ELR (cell line): ENCODE data around the gene PBX3.
A peak's percentile ranks its signal among the peaks of the same experiment; 100 is the strongest.

Source experiments
- DNase-seq: peaks from one replicate; pipeline ENCODE4 v3.0.0-alpha.2; 2015; ENCODE audit warnings: low read depth

The PBX3 gene

DNA sequence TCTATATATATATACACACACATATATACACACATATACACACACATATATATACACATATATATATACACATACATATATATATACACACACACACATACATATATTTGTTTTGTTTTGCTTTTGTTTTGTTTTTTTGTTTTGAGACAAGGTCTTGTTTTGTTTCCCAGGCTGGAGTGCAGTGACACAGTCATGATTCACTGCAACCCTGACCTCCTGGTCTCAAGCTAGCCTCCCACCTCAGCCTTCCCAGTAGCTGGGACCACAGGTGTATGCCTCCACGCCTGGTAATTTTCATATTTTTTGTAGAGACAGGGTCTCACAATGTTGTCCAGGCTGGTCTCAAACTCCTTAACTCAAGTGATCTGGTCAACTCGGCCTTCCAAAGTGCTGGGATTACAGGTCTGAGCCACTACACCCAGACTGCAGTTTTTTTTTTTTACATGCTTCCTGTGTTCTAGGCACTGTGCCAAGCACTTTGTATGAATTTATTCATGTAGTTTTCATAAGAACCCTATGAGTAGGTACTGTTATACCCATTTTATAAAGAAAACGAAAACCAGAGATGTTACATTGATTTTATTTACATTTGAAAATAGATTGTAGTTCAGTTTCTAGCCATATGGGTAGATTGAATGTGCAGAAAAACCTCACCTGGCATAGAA lies 120.7 kb downstream of the PBX3 start:
- DNase-seq, result peak; percentile 50

DNA sequence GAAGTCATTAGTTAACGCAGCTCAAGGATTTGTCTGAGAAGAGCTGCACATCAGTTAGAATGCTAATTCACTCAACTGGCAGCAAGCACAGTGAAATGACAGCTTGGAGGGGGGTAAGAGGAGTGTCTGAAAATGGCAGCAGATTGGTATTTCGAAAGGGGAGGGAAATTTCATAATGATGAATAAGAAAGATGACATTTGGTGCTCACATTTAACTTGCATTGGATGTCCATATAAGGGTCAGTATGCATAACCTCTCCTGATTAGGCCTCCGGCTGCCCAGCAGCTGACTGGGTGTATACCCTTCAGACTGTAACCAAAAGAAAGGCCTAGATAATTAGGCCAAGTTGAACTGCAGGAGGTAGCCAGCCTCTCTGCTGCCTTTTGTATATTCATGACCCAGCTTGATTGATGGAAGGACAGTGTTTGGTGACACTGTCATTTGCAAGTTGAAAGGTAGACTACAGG lies 131.0 kb downstream of the PBX3 start:
- peak; percentile 24 for DNase-seq

GRCh38 chr9:125881042-125881441 lies 133.9 kb downstream of the PBX3 start:
- DNase-seq, result no peak

DNA sequence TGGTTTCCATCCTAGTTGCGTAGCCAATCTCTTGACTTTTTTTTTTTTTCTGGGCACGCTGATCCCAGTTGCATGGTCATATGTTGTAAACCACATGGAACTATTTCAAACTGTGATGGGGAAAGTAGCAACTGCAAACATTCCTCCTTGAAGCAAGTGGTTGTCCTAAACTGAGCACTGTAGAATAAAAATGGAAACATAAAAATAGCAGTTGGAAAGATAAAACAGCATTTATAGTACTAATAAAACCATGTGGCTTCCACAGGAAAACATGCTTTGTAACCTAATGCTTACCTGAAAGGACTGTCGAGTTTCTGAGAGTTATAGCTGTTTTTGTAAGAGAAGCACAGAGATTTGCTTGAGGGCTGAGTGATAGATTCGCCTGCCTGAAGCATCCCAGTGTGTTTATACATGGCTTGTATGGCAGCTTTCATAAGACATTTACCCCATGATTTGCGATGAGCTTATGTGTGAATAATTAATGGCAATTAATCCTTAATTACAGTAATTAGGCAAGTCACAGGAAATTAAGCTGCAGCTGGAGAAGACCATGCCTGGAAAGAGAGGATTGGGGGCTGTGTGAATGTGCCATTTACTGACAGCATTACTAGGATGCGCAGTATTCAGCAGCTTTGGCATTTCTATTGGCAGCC lies 136.5 kb downstream of the PBX3 start:
- DNase-seq, result no peak

GRCh38 chr9:125884218-125884595 lies 137.0 kb downstream of the PBX3 start:
- no peak for DNase-seq

- DNase-seq, result no peak
These were observed 138.3 kb downstream of the PBX3 start for GRCh38 chr9:125885405-125886034.

GRCh38 chr9:125886365-125886764 lies 139.2 kb downstream of the PBX3 start:
- DNase-seq, result no peak

- peak; percentile 43 for DNase-seq
These were observed 140.0 kb downstream of the PBX3 start for GRCh38 chr9:125887172-125887571.

- peak; percentile 58 for DNase-seq
These were observed 141.0 kb downstream of the PBX3 start for GRCh38 chr9:125888211-125888610.

DNA sequence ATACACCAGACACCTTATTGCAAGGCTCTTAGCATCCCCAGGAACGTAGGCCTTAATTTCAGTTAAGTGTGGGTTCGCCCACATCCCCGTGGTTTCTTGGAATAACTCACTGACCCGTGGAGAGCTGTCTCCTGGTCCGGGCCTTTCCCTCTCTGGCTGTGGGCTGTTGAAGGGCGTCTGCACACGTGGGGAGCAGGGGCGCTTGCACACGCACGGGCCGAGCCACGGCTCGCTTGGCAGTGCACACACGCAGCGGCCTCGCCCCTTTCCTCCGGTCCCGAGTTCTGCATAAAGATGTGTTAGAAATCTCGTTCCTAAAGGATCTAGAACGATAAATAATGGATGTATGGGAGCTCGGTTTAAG lies 141.9 kb downstream of the PBX3 start:
- peak; percentile 33 for DNase-seq

DNA sequence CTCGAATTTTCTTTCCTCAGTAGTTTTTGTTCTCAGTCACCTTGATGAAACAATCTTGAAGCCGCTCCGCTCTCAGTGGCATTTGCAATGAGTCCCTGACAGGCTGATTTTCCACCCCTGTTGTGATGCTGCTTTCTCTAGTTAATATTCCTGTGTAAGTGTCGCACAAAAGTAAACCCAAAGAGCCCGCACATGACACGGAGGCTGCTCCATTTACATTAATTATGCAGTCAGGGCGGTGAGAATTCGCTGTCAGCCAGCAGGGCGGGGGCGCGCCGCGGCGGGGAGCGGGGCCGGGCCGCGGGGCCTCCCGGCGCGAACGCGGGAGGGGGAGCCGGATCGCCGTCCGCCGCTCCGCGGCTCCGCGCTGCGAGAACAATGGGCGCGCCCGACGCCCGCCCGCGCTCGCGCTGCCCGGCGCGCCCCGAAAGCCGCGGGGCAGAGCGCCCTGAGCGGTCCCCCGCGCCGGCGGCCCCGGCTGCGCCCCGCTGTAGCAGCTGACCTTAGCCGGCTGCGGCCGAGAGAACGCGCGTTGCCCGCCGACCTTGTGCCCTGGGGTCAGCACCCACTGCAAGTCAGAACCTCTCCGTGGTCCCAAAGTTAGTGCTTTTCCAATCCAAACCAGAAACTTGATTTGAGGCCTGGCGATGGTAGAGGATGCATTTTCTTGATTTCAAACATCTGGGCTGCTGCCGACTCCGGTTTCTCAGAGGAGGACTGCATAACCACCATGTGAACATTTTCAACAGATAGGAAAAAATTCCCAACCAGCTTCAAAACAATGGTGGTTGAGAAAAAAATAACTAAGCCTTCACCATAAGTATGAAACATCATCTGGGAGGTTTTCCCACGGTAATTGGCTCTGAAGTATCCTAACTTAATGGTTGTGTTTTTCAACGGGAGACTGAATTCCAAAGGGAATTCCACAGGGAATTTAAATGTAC lies 142.6 kb downstream of the PBX3 start:
- peak; percentile 53 for DNase-seq

GRCh38 chr9:125890826-125891225 lies 143.7 kb downstream of the PBX3 start:
- DNase-seq, result no peak

DNA sequence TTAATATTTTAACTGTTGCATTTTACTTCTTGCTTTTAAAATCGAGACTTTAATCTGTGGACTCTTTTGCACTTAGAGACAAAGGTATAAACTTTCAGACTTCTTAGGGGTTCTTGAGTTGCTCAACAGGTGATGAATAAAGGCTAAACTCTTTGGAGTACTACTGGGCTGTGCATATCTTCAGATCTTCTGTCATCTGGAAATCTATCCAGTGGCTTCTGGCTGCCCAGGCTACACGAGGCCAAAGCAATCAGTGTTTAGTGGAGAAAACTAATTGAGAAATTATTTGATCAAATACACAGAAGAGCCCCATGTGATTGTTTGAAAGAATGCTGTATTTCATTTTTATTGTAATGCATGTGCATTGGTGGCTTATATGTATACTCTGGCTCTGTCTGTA lies 146.1 kb downstream of the PBX3 start:
- no peak for DNase-seq

- DNase-seq, result no peak
These were observed 147.4 kb downstream of the PBX3 start for GRCh38 chr9:125894566-125894965.

- no peak for DNase-seq
These were observed 149.2 kb downstream of the PBX3 start for GRCh38 chr9:125896404-125896803.

- no peak for DNase-seq
These were observed 149.8 kb downstream of the PBX3 start for GRCh38 chr9:125896964-125897363.

- DNase-seq, result no peak
These were observed 150.3 kb downstream of the PBX3 start for GRCh38 chr9:125897481-125897880.

GRCh38 chr9:125902214-125902613 lies 155.0 kb downstream of the PBX3 start:
- DNase-seq, result peak; percentile 48

DNA sequence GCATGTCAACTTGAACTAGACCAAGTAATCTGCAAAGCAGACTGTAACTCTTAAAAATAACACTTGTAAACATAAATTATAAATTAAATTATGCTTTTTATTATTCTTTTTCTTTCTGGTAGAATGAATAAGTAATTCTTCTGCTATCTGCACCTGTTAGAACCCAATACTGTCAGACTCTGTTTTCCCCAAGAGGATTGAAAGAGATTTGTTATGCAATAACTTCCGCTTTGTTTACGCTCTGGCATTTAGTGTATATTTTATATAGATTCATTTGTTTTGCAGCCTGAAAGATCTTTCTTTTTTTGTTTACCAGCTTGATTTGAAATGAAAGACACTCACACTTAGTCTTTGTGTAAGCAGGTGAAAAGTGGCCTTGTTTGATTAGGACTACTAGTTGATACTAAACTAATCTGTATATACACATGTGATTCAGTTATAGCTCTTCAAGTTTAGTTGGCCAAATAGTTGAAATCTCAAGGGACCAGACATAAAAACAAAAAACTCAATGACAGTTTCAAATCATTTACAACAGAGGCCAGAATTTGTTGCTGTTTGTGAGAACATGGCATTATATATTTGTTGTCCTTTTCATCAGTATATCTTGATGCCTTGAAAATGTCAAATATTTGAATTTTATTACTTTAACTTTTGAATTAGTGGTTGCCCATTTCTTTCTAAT lies 155.8 kb downstream of the PBX3 start:
- DNase-seq, result no peak

DNA sequence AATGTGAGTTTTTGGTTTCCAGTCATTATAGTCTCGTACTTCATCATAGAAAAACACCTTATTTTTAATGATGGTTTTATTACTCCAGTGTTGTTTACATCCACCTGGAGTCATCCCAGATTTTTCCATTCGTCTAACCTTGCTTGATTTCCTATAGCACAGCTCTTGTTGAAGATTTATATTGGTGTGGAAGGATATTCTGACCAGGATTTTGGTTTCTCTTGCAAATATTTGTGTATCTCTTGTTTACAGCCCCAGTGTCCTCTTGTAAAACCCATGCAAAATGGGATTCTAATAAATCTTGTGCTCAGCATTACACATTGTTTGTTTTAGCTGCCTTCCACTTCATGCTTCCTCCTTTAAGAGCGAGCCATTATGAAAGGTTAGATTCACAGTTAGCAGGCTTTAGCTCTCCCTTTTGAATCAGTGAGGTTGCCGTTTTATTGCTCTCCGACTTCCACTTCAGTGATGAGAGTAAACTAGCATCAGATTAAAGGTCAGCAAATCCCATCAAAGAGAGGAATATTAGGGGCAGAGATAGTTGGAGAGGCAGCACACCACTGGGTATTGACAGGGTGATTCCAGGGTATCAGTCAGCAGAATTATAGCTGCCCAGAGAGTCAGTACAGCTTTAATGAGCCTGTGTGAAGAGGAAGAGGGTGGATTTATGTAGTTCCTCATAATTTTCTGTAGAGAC lies 157.1 kb downstream of the PBX3 start:
- no peak for DNase-seq

DNA sequence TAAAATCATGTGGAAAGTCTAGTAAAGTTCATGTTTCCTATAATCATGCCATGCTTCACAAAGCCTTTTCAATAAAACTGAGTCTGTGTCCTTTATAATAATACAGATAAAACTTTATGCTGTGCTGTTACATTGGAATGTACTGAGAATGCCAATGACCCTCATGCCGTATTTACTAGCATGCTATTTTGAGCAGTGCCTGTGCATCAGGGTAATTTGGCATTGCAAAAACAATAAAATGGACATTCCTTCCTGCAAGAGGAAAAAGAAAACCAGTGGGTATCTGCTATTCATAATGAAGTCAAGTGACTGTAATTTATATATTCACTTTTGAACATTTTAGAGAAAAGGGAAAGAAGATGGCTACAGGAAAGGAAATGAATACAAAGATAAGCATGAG lies 159.0 kb downstream of the PBX3 start:
- peak; percentile 67 for DNase-seq
